ENCODE results near the gene MRPL12. TPM values are rescaled to one million over a fixed set of nuclear protein-coding genes. Genes with fewer than 3 reads are reported as not detected.

Gene MRPL12
- total and polyA plus RNA-seq, 9 of the 15 experiments (the other 6 are each of a cell fraction or from before 2014, with no cell fraction given) = 0.94 to 338 (median 100) TPM

DNA sequence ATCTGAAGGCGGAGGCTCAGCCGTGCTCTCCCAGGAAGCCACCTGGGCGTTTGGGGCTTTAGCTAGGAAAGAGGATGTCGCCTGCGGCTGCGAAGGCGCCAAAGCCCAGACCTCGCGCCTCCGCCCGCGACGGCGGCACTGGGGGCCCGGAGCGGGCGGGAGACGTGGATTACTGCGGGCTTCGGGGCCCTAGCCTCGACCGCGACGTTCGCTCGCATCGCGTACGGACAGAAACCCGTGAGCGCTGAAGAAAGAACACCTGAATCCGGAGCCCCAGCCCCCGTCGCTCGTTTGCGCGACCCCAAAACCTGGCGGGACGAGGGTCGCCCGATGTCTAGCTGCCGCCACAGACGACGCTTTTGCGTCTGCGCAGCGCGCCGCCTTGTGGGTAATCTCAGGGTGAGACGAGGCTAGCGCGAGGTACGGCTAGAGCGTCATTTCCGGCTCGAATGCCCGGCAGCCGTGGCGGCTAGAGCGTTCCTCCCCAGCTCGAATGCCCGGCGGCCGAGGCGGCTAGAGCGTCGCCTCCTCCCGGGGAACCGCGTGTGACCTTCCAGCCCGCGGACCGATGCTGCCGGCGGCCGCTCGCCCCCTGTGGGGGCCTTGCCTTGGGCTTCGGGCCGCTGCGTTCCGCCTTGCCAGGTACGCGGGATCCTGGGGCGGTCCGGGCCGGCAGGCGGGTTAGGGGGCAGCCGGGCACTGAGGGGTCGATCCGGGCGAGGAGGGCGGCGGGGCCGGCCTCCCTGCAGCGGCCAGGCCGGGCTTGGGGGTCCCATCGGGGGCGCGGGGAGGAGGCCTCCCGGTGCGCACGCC, at the start of gene MRPL12 (continued):
- TF ChIP-seq U2AF1 (optimal IDR thresholded peaks at IDR 0.05; ENCODE audit: low read depth, low read length) (peak; percentile 88), RBM14 (IDR thresholded peaks at IDR 0.05; ENCODE audit: borderline replicate concordance, insufficient read depth, low read depth, low read length) (0 out of 2 replicates have a peak, but pooled peaks have one; percentile 54), ZNF561 (CRISPR knock-in tag; conservative IDR thresholded peaks at IDR 0.05) (no peak), SREBF2 (CRISPR knock-in tag; IDR thresholded peaks at IDR 0.05) (no peak), RB1 (IDR thresholded peaks at IDR 0.05; ENCODE audit: low read depth) (peak; percentile 83), FOS (IDR thresholded peaks at IDR 0.05; ENCODE audit: extremely low read depth, insufficient read length) (no peak), TRIM24 (IDR thresholded peaks at IDR 0.05) (no peak), STAT5A (IDR thresholded peaks at IDR 0.05; ENCODE audit: borderline replicate concordance, low read length) (no peak), HDAC8 (tag; IDR thresholded peaks at IDR 0.05) (no peak), ZNF347 (CRISPR knock-in tag; IDR thresholded peaks at IDR 0.05; ENCODE audit: low read depth) (no peak), GATAD2B (IDR thresholded peaks at IDR 0.05; ENCODE audit: borderline replicate concordance) (peak; percentile 74; the same call in 1 of the 2 replicates), ZNF324 (CRISPR knock-in tag; IDR thresholded peaks at IDR 0.05) (no peak), MYNN (IDR thresholded peaks at IDR 0.05) (peak; percentile 44; the same call in 1 of the 2 replicates), MYNN (CRISPR knock-in tag; IDR thresholded peaks at IDR 0.05) (no peak), ZNF778 (CRISPR knock-in tag; IDR thresholded peaks at IDR 0.05) (no peak), MIER1 (IDR thresholded peaks at IDR 0.05; ENCODE audit: low read depth) (no peak)
- TF ChIP-seq, protein P1, sequence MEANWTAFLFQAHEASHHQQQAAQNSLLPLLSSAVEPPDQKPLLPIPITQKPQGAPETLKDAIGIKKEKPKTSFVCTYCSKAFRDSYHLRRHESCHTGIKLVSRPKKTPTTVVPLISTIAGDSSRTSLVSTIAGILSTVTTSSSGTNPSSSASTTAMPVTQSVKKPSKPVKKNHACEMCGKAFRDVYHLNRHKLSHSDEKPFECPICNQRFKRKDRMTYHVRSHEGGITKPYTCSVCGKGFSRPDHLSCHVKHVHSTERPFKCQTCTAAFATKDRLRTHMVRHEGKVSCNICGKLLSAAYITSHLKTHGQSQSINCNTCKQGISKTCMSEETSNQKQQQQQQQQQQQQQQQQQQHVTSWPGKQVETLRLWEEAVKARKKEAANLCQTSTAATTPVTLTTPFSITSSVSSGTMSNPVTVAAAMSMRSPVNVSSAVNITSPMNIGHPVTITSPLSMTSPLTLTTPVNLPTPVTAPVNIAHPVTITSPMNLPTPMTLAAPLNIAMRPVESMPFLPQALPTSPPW (CRISPR knock-in tag; IDR thresholded peaks at IDR 0.05) = peak; percentile 40
- TF ChIP-seq, protein P2, sequence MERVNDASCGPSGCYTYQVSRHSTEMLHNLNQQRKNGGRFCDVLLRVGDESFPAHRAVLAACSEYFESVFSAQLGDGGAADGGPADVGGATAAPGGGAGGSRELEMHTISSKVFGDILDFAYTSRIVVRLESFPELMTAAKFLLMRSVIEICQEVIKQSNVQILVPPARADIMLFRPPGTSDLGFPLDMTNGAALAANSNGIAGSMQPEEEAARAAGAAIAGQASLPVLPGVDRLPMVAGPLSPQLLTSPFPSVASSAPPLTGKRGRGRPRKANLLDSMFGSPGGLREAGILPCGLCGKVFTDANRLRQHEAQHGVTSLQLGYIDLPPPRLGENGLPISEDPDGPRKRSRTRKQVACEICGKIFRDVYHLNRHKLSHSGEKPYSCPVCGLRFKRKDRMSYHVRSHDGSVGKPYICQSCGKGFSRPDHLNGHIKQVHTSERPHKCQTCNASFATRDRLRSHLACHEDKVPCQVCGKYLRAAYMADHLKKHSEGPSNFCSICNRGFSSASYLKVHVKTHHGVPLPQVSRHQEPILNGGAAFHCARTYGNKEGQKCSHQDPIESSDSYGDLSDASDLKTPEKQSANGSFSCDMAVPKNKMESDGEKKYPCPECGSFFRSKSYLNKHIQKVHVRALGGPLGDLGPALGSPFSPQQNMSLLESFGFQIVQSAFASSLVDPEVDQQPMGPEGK (CRISPR knock-in tag; IDR thresholded peaks at IDR 0.05; ENCODE audit: borderline replicate concordance) = no peak
- TF ChIP-seq, protein P3, sequence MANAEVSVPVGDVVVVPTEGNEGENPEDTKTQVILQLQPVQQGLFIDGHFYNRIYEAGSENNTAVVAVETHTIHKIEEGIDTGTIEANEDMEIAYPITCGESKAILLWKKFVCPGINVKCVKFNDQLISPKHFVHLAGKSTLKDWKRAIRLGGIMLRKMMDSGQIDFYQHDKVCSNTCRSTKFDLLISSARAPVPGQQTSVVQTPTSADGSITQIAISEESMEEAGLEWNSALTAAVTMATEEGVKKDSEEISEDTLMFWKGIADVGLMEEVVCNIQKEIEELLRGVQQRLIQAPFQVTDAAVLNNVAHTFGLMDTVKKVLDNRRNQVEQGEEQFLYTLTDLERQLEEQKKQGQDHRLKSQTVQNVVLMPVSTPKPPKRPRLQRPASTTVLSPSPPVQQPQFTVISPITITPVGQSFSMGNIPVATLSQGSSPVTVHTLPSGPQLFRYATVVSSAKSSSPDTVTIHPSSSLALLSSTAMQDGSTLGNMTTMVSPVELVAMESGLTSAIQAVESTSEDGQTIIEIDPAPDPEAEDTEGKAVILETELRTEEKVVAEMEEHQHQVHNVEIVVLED (CRISPR knock-in tag; IDR thresholded peaks at IDR 0.05) = peak; percentile 77
- TF ChIP-seq, protein P4, sequence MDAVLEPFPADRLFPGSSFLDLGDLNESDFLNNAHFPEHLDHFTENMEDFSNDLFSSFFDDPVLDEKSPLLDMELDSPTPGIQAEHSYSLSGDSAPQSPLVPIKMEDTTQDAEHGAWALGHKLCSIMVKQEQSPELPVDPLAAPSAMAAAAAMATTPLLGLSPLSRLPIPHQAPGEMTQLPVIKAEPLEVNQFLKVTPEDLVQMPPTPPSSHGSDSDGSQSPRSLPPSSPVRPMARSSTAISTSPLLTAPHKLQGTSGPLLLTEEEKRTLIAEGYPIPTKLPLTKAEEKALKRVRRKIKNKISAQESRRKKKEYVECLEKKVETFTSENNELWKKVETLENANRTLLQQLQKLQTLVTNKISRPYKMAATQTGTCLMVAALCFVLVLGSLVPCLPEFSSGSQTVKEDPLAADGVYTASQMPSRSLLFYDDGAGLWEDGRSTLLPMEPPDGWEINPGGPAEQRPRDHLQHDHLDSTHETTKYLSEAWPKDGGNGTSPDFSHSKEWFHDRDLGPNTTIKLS (IDR thresholded peaks at IDR 0.05; ENCODE audit: borderline replicate concordance, low read depth) = peak; percentile 94
- TF ChIP-seq, protein P5, sequence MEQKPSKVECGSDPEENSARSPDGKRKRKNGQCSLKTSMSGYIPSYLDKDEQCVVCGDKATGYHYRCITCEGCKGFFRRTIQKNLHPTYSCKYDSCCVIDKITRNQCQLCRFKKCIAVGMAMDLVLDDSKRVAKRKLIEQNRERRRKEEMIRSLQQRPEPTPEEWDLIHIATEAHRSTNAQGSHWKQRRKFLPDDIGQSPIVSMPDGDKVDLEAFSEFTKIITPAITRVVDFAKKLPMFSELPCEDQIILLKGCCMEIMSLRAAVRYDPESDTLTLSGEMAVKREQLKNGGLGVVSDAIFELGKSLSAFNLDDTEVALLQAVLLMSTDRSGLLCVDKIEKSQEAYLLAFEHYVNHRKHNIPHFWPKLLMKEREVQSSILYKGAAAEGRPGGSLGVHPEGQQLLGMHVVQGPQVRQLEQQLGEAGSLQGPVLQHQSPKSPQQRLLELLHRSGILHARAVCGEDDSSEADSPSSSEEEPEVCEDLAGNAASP (IDR thresholded peaks at IDR 0.05) = no peak
